AG04450 (cell line): Measurements from ENCODE around the gene TCF7L1. TPM values are rescaled to one million over a fixed set of nuclear protein-coding genes. Genes with fewer than 3 reads are reported as not detected.

Experiments used
- CTCF ChIA-PET: fragments of 300-600, 350-600 bp; formaldehyde crosslinking; extraction: SDS; loops from one replicate; lab custom pipeline; 2022; ENCODE audit warnings: antibody characterized with exemption, inconsistent platforms; lab: Charles Lee
- POLR2A ChIA-PET: fragments of 350-600 bp; formaldehyde crosslinking; extraction: SDS; loops from one replicate; lab custom pipeline; 2021; ENCODE audit warnings: antibody characterized with exemption, inconsistent platforms; lab: Yijun Ruan, JAX
- DNase-seq: peaks from one replicate; pipeline ENCODE4 v3.0.0-alpha.2; 2011; ENCODE audit warnings: low read depth, low spot score
- H3K27ac ChIP-seq: one replicate; pipeline ENCODE4 v1.5.1; 2012; ENCODE audit warnings: low read depth, low read length, control low read depth
- H3K27me3 ChIP-seq: one replicate; pipeline ENCODE4 v1.6.0; 2012; ENCODE audit warnings: low read length; ENCODE audit not compliant: control insufficient read depth, insufficient read depth
- H3K4me3 ChIP-seq: 2 replicates; pipeline ENCODE4 v1.5.1; 2011; ENCODE audit warnings: mild to moderate bottlenecking, low read depth, low read length, control low read depth
- H3K9me3 ChIP-seq: 2 replicates; pipeline ENCODE4 v1.5.1; 2012; ENCODE audit warnings: low read length; ENCODE audit not compliant: control insufficient read depth, insufficient read depth
- polyA plus RNA-seq: library from polyadenylated mRNA; depleted of rRNA; stranded (reverse); fragments of >200 nt; gene quantifications from 2 replicates; pipeline ENCODE4 v1.2.3, GENCODE V29; 2011
- TF ChIP-seq, protein P1 (sequence below): IDR thresholded peaks from 2 replicates; pipeline ENCODE4 v1.5.1; 2011; ENCODE audit warnings: low read depth, low read length, control low read depth, inconsistent platforms

Gene TCF7L1
- polyA plus RNA-seq, 1 experiment, result 2.7 TPM

DNA sequence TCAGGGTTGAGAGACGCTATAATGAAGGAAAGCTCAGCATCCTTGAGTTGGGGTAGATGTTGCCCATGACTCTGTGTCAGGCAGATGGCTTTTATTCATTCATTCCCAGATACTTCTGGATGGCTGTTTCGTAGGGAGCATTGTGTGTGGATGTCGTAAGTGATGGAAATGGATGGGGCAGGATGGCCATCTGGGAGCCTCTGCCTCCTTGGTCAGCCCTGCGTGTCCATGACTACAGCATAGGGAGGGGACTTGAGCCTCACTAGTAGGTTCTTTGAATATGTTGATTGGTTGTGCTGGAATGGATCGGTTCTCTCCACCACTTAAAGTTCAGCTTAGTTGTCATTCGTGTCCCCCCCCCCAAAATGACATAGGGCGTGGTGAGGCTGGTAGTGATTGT lies 149.7 kb downstream of the TCF7L1 start:
- ChIA-PET CTCF (interaction anchor here (1.0 to 7.4 kb wide), 4 partner anchors 17 to 217 kb away, joined by 4 to 108 read pairs (median 39); partner anchors contain the start of gene TCF7L1), POLR2A (interaction anchor here (0.6 kb wide), 1 partner anchor 150 kb away, joined by 3 read pairs; the partner anchor contains the start of gene TCF7L1)
- no peak overlapping the region for H3K4me3 ChIP-seq
- TF ChIP-seq, protein P1, sequence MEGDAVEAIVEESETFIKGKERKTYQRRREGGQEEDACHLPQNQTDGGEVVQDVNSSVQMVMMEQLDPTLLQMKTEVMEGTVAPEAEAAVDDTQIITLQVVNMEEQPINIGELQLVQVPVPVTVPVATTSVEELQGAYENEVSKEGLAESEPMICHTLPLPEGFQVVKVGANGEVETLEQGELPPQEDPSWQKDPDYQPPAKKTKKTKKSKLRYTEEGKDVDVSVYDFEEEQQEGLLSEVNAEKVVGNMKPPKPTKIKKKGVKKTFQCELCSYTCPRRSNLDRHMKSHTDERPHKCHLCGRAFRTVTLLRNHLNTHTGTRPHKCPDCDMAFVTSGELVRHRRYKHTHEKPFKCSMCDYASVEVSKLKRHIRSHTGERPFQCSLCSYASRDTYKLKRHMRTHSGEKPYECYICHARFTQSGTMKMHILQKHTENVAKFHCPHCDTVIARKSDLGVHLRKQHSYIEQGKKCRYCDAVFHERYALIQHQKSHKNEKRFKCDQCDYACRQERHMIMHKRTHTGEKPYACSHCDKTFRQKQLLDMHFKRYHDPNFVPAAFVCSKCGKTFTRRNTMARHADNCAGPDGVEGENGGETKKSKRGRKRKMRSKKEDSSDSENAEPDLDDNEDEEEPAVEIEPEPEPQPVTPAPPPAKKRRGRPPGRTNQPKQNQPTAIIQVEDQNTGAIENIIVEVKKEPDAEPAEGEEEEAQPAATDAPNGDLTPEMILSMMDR, result no peak
- H3K27me3 ChIP-seq, result no peaks in the 10 kb centered on the region
- no peaks in the 10 kb centered on the region for H3K9me3 ChIP-seq
- no peak overlapping the region for H3K27ac ChIP-seq
- DNase-seq, result no peak

DNA sequence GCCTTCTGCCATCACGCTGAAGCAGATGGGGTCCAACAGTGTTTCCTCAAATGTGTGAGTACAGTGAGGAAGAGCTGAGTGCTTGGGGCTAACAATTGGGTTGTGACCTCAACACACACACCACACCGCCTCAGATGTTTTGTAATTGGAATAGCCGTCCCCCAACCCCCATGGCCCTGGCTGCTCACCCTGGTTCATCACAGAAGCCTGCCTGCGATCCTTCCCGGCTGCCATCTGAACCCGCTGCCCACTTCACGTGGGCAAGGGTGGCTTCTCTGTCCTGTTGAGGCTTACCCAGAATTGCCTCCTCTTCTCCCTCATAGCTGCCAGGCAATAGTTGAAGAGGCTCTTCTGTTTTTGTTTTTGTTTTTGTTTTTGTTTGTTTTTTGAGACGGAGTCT lies 150.4 kb downstream of the TCF7L1 start:
- CTCF ChIA-PET, result interaction anchor here (0.7 to 7.4 kb wide), 4 partner anchors 14 to 217 kb away, joined by 4 to 108 read pairs (median 40); partner anchors contain the start of gene TCF7L1
- H3K4me3 ChIP-seq, result no peak overlapping the region
- no peaks in the 10 kb centered on the region for H3K27me3 ChIP-seq

DNA sequence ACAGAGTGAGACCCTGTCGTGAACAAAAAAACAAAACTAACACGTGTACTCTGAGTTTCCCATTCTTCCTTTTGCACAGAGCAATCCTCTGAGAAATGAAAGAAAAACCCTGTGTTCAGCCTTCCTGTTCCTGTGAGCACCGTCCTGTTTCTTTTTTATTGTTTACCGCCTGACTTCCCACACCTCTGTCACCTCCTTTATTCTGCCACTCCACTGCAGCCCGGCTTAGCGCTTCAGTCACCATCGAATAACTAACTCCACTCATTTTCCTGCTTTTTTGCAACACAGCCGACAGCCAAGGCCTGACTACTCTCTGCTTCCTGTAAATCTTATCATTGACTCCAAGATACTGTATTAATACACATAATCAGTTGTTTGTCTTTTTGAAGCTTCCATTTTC lies 153.7 kb downstream of the TCF7L1 start:
- CTCF ChIA-PET, result interaction anchor here (0.7 to 7.4 kb wide), 4 partner anchors 10 to 221 kb away, joined by 3 to 108 read pairs (median 54); partner anchors contain the start of gene TCF7L1
- POLR2A ChIA-PET, result no interaction called here

More for the DNA sequence above, 150.4 kb downstream of the TCF7L1 start:
- no peak for DNase-seq
- Histone ChIP-seq H3K9me3 (no peaks in the 10 kb centered on the region), H3K27ac (no peak overlapping the region)
- TF ChIP-seq, protein P1, result no peak
- POLR2A ChIA-PET, result no interaction called here

DNA sequence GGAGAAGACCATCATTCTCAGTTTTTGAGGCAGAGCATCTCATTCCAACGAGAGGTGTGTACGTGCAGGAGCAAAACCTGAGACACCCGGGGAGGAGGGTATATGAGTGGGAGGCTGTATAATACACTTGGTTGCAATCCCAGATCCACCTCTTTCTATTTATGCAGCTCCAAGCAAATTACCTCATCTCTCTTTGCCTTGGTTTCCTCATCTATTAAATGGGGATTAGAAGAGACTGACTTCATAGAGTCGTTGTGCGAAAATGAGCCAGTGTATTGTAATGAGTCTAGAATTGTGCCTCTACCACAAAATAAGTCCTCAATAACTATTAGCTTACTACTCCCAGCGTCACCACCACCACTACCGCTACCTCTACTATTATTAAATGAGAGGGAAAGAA lies 154.5 kb downstream of the TCF7L1 start:
- H3K27ac ChIP-seq, result no peak overlapping the region
- DNase-seq, result no peak
- H3K9me3 ChIP-seq, result no peaks in the 10 kb centered on the region
- no peak overlapping the region for H3K4me3 ChIP-seq
- ChIA-PET POLR2A (no interaction called here), CTCF (interaction anchor here (0.7 to 7.4 kb wide), 5 partner anchors 9 to 221 kb away, joined by 3 to 108 read pairs (median 38); partner anchors contain the start of gene TCF7L1)
- TF ChIP-seq, protein P1, result no peak
- H3K27me3 ChIP-seq, result no peaks in the 10 kb centered on the region

More for the DNA sequence above, 153.7 kb downstream of the TCF7L1 start:
- Histone ChIP-seq H3K27ac (no peak overlapping the region), H3K4me3 (no peak overlapping the region), H3K27me3 (no peaks in the 10 kb centered on the region), H3K9me3 (no peaks in the 10 kb centered on the region)
- TF ChIP-seq, protein P1, result no peak
- DNase-seq, result no peak

DNA sequence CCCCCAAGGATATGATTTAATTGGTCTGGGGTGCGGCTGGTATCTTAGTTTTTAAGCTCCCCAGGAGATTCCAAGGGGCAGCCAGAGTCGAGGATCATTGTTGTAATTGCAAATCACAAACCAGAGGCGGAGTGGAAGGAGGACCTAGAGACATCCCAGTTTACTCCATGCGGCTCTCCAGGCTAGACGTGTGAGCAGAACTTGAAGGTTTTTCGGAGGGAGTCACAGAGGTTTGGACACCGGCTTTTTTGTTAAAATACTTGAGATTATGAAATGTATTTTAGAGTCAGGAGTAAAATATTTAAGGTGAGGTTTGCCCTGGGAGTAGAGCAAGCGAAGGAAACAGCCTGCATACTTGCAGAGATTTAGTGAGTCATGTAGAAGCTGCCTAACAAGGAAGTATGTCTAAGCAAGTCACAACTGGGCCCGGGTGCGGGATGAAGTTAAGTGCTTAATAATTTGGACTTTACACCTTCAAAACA lies 155.1 kb downstream of the TCF7L1 start:
- DNase-seq, result no peak
- POLR2A ChIA-PET, result no interaction called here
- Histone ChIP-seq H3K27me3 (no peaks in the 10 kb centered on the region), H3K9me3 (no peaks in the 10 kb centered on the region), H3K27ac (peak overlapping the region; percentile 47), H3K4me3 (no peak overlapping the region)
- CTCF ChIA-PET, result interaction anchor here (1.1 to 7.4 kb wide), 4 partner anchors 11 to 222 kb away, joined by 5 to 108 read pairs (median 54); partner anchors contain the start of gene TCF7L1
- TF ChIP-seq, protein P1, result no peak
